Loucy (cell line): ENCODE results near the gene CRYBB1.

Experiments
- H2AFZ ChIP-seq: fragments of 200-600 bp; sonication (generic); 2 replicates; pipeline ENCODE4 v1.6.0; 2016; ENCODE audit warnings: antibody characterized with exemption, mild to moderate bottlenecking, low read length, moderate library complexity
- H3F3A ChIP-seq: fragments of 200-600 bp; 2 replicates; pipeline ENCODE4 v1.6.0; 2016; ENCODE audit warnings: antibody characterized with exemption, low read depth, mild to moderate bottlenecking
- H3K27me3 ChIP-seq: fragments of 200-600 bp; sonication (generic); 2 replicates; pipeline ENCODE4 v1.6.1; 2014; ENCODE audit warnings: low read length, mild to moderate bottlenecking; ENCODE audit not compliant: insufficient read depth, poor library complexity, severe bottlenecking
- H3K36me3 ChIP-seq: fragments of 200-600 bp; sonication (generic); 2 replicates; pipeline ENCODE4 v1.6.1; 2016; ENCODE audit warnings: low read length; ENCODE audit not compliant: insufficient read depth
- H3K4me1 ChIP-seq: fragments of 200-600 bp; sonication (generic); 2 replicates; pipeline ENCODE4 v1.5.1; 2014; ENCODE audit warnings: low read length, mild to moderate bottlenecking; ENCODE audit not compliant: insufficient read depth, poor library complexity, severe bottlenecking
- H3K4me2 ChIP-seq: fragments of 200-600 bp; sonication (generic); 2 replicates; pipeline ENCODE4 v1.6.0; 2014; ENCODE audit warnings: antibody characterized with exemption, low read length, low read depth, mild to moderate bottlenecking; ENCODE audit not compliant: poor library complexity, severe bottlenecking
- H3K4me3 ChIP-seq: fragments of 200-600 bp; sonication (generic); 2 replicates; pipeline ENCODE4 v1.5.1; 2014; ENCODE audit warnings: low read length, mild to moderate bottlenecking, mixed read lengths; ENCODE audit not compliant: poor library complexity, severe bottlenecking
- H3K79me2 ChIP-seq: fragments of 200-600 bp; sonication (generic); 2 replicates; pipeline ENCODE4 v1.6.1; 2014; ENCODE audit warnings: low read length; ENCODE audit not compliant: insufficient read depth
- H3K9ac ChIP-seq: fragments of 200-600 bp; sonication (generic); 2 replicates; pipeline ENCODE4 v1.6.0; 2014; ENCODE audit warnings: mild to moderate bottlenecking, low read depth, low read length, moderate library complexity; ENCODE audit not compliant: poor library complexity, severe bottlenecking
- H3K9me2 ChIP-seq: fragments of 200-600 bp; sonication (generic); replicated peaks from 2 replicates; pipeline ENCODE4 v1.6.1; 2016; ENCODE audit warnings: low read depth, low read length, mixed read lengths
- H3K9me3 ChIP-seq: fragments of 200-600 bp; sonication (generic); 2 replicates; pipeline ENCODE4 v1.6.1; 2014; ENCODE audit warnings: mild to moderate bottlenecking, antibody characterized with exemption, low read length, low read depth; ENCODE audit not compliant: insufficient read depth
- H4K20me1 ChIP-seq: fragments of 200-600 bp; sonication (generic); 2 replicates; pipeline ENCODE4 v1.6.0; 2014; ENCODE audit warnings: antibody characterized with exemption, low read length, mild to moderate bottlenecking; ENCODE audit not compliant: insufficient read depth, poor library complexity, severe bottlenecking
- CTCF ChIP-seq: fragments of 200-600 bp; sonication (generic); conservative IDR thresholded peaks from 2 replicates; pipeline ENCODE4 v1.5.1; 2014; ENCODE audit warnings: mild to moderate bottlenecking, antibody characterized with exemption, low read length
- EZH2phosphoT487 ChIP-seq: fragments of 200-600 bp; IDR thresholded peaks from 2 replicates; pipeline ENCODE4 v1.6.1; 2018; ENCODE audit warnings: antibody characterized with exemption, mild to moderate bottlenecking, moderate library complexity, borderline replicate concordance

The CRYBB1 gene

GRCh38 chr22:26550498-26551033 lies 67.3 kb downstream of the CRYBB1 start:
- TF ChIP-seq EZH2phosphoT487 (no peak), CTCF (no peak)
- no peak overlapping the region for H2AFZ ChIP-seq
- no peak overlapping the region for H3K9ac ChIP-seq
- no peaks in the 10 kb centered on the region for H3F3A ChIP-seq
- H3K79me2 ChIP-seq = peaks cover 3% of the 10 kb centered on the region
- H3K4me3 ChIP-seq = no peak overlapping the region
- H3K4me1 ChIP-seq = peaks cover 34% of the 10 kb centered on the region
- no peaks in the 10 kb centered on the region for H4K20me1 ChIP-seq
- no peak overlapping the region for H3K4me2 ChIP-seq
- H3K27me3 ChIP-seq = no peaks in the 10 kb centered on the region
- no peaks in the 10 kb centered on the region for H3K9me3 ChIP-seq
- no peaks in the 10 kb centered on the region for H3K36me3 ChIP-seq
- no peaks in the 10 kb centered on the region for H3K9me2 ChIP-seq

- no peaks in the 10 kb centered on the region for H3K36me3 ChIP-seq
- peaks cover 9% of the 10 kb centered on the region for H3K79me2 ChIP-seq
Measured at GRCh38 chr22:26549902-26550497, 67.8 kb downstream of the CRYBB1 start.

More at GRCh38 chr22:26549902-26550497, 67.8 kb downstream of the CRYBB1 start:
- Histone ChIP-seq H3K27me3 (no peaks in the 10 kb centered on the region), H2AFZ (no peak overlapping the region), H4K20me1 (no peaks in the 10 kb centered on the region), H3K4me2 (no peak overlapping the region), H3K4me1 (peaks cover 34% of the 10 kb centered on the region), H3F3A (no peaks in the 10 kb centered on the region), H3K4me3 (no peak overlapping the region), H3K9me2 (no peaks in the 10 kb centered on the region), H3K9me3 (no peaks in the 10 kb centered on the region), H3K9ac (no peak overlapping the region)
- no peak for TF ChIP-seq EZH2phosphoT487
- no peak for TF ChIP-seq CTCF
